ENCODE measurements around the gene CRYBB3. TPM values are rescaled to one million over a fixed set of nuclear protein-coding genes. Genes with fewer than 3 reads are reported as not detected.

The CRYBB3 gene
- total RNA-seq, 1 experiment from 2014 or later, result not detected

DNA sequence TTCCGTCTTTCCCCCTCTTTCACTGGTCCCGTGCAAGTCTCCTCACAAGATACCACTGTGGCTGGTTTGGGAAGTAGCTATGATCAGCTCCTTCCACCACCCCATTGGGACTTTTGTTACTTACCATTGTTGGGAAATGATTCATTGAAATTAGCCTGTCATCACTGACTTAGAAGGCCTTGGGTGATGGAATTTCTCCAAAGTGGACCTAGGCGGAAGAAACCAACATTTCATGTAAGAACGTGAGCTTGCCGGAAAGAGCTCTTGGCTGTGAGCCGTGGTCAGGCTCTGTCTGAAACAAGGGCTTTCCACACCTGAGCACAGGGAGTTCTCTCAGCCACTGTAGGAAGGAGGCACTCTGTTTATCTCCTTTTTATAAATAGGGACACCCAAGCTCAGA lies 23.5 kb upstream of the CRYBB3 start:
- Histone ChIP-seq H3K9me3 (ENCODE audit: low read depth, low read length, poor library complexity, severe bottlenecking) (no peaks in the 10 kb centered on the region), H3K27me3 (replicated peaks; ENCODE audit: insufficient read depth, low read depth, low read length, poor library complexity) (no peaks in the 10 kb centered on the region), H3K36me3 (ENCODE audit: insufficient read depth, low read length, poor library complexity, severe bottlenecking) (no peaks in the 10 kb centered on the region), H3K4me1 (ENCODE audit: insufficient read depth, low read length, poor library complexity, severe bottlenecking) (no peaks in the 10 kb centered on the region), H3K27ac (ENCODE audit: low read depth, low read length, poor library complexity, severe bottlenecking) (no peak overlapping the region), H3K4me3 (ENCODE audit: low read depth, low read length, poor library complexity, severe bottlenecking) (no peak overlapping the region)
- DNase-seq (ENCODE audit: low spot score), result no peak
- no TSS peak for BruUV-seq (replicated peaks)
- ChIA-PET CTCF (interaction anchor here (0.5 kb wide), 1 partner anchor 362 kb away, joined by 3 read pairs; no protein-coding TSS in a partner anchor), POLR2A (ENCODE audit: low non-redundant PET) (no interaction called here)
- no peak for TF ChIP-seq EZH2 (IDR thresholded peaks at IDR 0.05; ENCODE audit: borderline replicate concordance, low read depth, low read length, poor library complexity, severe bottlenecking)
- TF ChIP-seq, protein P1, sequence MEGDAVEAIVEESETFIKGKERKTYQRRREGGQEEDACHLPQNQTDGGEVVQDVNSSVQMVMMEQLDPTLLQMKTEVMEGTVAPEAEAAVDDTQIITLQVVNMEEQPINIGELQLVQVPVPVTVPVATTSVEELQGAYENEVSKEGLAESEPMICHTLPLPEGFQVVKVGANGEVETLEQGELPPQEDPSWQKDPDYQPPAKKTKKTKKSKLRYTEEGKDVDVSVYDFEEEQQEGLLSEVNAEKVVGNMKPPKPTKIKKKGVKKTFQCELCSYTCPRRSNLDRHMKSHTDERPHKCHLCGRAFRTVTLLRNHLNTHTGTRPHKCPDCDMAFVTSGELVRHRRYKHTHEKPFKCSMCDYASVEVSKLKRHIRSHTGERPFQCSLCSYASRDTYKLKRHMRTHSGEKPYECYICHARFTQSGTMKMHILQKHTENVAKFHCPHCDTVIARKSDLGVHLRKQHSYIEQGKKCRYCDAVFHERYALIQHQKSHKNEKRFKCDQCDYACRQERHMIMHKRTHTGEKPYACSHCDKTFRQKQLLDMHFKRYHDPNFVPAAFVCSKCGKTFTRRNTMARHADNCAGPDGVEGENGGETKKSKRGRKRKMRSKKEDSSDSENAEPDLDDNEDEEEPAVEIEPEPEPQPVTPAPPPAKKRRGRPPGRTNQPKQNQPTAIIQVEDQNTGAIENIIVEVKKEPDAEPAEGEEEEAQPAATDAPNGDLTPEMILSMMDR (conservative IDR thresholded peaks at IDR 0.05; ENCODE audit: low read depth, low read length), result no peak
- intact Hi-C loops (cut with micrococcal nuclease; ENCODE audit: unreplicated experiment), result no loop called here

DNA sequence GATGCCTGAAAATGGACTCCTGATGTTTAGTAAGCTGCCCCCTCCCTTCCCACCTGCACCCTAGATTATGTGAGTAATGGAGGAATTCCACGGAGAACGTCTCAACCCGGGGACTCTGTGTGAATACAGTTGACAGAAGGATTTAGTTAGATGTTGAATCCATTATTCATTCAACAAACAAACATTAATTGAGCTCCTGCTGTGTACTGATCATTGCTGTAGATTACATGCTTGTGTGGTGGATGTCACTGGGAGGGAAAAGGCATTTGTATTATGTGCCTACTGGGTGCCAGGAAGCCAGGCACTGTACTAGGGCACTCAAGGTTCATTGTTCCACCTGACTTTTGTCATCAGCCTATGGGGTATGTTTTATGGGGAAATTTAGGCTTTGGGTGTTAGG lies 22.9 kb upstream of the CRYBB3 start:
- no TSS peak for BruUV-seq (replicated peaks)
- intact Hi-C loops (cut with micrococcal nuclease; ENCODE audit: unreplicated experiment), result no loop called here
- Histone ChIP-seq H3K27ac (ENCODE audit: low read depth, low read length, poor library complexity, severe bottlenecking) (no peak overlapping the region), H3K9me3 (ENCODE audit: low read depth, low read length, poor library complexity, severe bottlenecking) (no peaks in the 10 kb centered on the region), H3K27me3 (replicated peaks; ENCODE audit: insufficient read depth, low read depth, low read length, poor library complexity) (no peaks in the 10 kb centered on the region), H3K4me3 (ENCODE audit: low read depth, low read length, poor library complexity, severe bottlenecking) (no peak overlapping the region), H3K36me3 (ENCODE audit: insufficient read depth, low read length, poor library complexity, severe bottlenecking) (no peaks in the 10 kb centered on the region), H3K4me1 (ENCODE audit: insufficient read depth, low read length, poor library complexity, severe bottlenecking) (no peaks in the 10 kb centered on the region)
- no peak for TF ChIP-seq EZH2 (IDR thresholded peaks at IDR 0.05; ENCODE audit: borderline replicate concordance, low read depth, low read length, poor library complexity, severe bottlenecking)
- TF ChIP-seq, protein P1 (conservative IDR thresholded peaks at IDR 0.05; ENCODE audit: low read depth, low read length), result no peak
- ChIA-PET CTCF (no interaction called here), POLR2A (ENCODE audit: low non-redundant PET) (no interaction called here)
- DNase-seq (ENCODE audit: low spot score), result no peak

DNA sequence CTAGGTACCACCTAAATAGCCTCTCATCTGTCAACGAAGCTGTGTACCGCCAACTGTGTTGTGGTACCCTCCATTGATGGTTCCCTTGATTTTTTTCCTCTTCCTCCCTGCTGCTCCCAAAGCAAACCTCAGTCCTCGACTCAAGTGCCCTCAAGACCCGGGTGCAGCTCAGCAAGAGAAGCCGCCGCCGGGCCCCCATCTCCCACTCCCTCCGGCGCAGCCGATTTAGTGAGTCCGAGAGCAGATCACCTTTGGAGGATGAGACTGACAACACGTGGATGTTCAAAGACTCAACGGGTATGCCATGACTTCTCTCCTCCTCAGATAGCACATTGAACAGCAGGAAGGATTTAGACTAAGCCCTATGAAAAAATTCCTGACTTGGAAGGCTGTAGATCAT lies 22.4 kb upstream of the CRYBB3 start:
- Histone ChIP-seq H3K4me3 (ENCODE audit: low read depth, low read length, poor library complexity, severe bottlenecking) (no peak overlapping the region), H3K4me1 (ENCODE audit: insufficient read depth, low read length, poor library complexity, severe bottlenecking) (no peaks in the 10 kb centered on the region), H3K9me3 (ENCODE audit: low read depth, low read length, poor library complexity, severe bottlenecking) (no peaks in the 10 kb centered on the region), H3K27ac (ENCODE audit: low read depth, low read length, poor library complexity, severe bottlenecking) (no peak overlapping the region), H3K27me3 (replicated peaks; ENCODE audit: insufficient read depth, low read depth, low read length, poor library complexity) (no peaks in the 10 kb centered on the region), H3K36me3 (ENCODE audit: insufficient read depth, low read length, poor library complexity, severe bottlenecking) (no peaks in the 10 kb centered on the region)
- intact Hi-C loops (cut with micrococcal nuclease; ENCODE audit: unreplicated experiment), result no loop called here
- BruUV-seq (replicated peaks), result no TSS peak
- ChIA-PET CTCF (no interaction called here), POLR2A (ENCODE audit: low non-redundant PET) (no interaction called here)
- TF ChIP-seq, protein P1 (conservative IDR thresholded peaks at IDR 0.05; ENCODE audit: low read depth, low read length), result no peak
- no peak for DNase-seq (ENCODE audit: low spot score)
